Subcutaneous adipose tissue (tissue), 4 donors: ENCODE results near the gene EPS8L2. TPM values are rescaled to one million over a fixed set of nuclear protein-coding genes. Genes with fewer than 3 reads are reported as not detected.

Source experiments
- total RNA-seq, 4 donors: library from RNA; depleted of rRNA; stranded (reverse); fragments of >200 nt; gene quantifications; one replicate each; pipeline ENCODE4 v1.1.0, GENCODE V29; 2016
- TF ChIP-seq, protein P1 (sequence below): fragments of 450-650 bp; IDR thresholded peaks from one replicate; pipeline ENCODE4 v1.5.1; 2016; ENCODE audit warnings: low read depth, mild to moderate bottlenecking, control low read depth, antibody characterized with exemption, moderate library complexity

EPS8L2 gene
- total RNA-seq, 4 donors from 2014 or later: 3.8 to 20.0 (median 9.7) TPM

DNA sequence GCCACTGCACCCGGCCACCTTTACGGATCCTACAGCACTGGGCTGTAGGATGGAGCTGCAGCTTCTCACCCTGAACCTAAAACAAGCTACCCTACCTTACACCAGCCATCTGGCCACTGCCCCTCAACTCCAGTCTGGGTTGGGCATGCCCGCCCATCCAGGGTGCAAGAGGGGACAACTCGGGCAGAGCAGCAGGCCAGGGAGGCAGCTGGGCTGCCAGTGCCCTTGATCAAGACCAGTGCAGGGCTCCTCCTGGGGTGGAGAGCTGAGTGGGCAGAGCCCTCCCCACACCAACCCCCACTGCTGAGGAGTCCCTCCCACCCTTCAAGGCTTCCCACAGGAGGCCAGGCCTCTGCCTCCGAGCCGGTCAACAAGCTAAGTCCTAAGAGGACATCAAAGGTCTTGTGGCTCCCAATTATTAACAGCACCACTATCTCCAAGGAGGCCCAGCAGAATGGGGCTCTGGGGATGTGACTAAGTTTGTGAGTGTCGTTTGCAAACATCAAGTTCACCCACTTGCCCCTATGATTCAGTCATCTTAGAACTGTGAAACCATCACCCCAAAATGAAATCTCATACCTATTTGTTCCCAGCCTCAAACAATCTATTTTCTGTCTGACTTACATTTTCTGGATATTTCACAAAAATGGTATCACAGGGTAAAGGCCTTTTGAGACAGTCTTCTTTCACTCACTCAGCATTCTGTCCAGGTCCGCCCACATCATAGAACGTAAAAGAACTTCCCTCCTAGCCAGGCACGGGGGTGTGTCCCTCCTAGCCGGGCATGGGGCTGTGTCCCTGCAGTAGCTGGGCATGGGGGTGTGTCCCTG, 60.3 kb downstream of the EPS8L2 start:
- TF ChIP-seq, protein P1, sequence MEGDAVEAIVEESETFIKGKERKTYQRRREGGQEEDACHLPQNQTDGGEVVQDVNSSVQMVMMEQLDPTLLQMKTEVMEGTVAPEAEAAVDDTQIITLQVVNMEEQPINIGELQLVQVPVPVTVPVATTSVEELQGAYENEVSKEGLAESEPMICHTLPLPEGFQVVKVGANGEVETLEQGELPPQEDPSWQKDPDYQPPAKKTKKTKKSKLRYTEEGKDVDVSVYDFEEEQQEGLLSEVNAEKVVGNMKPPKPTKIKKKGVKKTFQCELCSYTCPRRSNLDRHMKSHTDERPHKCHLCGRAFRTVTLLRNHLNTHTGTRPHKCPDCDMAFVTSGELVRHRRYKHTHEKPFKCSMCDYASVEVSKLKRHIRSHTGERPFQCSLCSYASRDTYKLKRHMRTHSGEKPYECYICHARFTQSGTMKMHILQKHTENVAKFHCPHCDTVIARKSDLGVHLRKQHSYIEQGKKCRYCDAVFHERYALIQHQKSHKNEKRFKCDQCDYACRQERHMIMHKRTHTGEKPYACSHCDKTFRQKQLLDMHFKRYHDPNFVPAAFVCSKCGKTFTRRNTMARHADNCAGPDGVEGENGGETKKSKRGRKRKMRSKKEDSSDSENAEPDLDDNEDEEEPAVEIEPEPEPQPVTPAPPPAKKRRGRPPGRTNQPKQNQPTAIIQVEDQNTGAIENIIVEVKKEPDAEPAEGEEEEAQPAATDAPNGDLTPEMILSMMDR: no peak

DNA sequence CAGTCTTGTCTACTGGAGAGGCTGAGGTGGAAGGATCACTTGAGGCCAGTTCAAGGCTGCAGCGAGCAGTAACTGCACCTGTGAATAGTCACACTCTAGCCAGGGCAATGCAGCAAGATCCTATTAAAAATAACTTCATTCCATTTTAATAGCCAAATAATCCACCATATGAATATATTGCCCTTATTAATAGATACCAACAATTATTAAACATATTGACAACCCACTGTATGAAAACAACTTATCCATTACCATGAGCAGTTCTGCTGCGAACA, 60.8 kb downstream of the EPS8L2 start:
- TF ChIP-seq, protein P1: no peak

DNA sequence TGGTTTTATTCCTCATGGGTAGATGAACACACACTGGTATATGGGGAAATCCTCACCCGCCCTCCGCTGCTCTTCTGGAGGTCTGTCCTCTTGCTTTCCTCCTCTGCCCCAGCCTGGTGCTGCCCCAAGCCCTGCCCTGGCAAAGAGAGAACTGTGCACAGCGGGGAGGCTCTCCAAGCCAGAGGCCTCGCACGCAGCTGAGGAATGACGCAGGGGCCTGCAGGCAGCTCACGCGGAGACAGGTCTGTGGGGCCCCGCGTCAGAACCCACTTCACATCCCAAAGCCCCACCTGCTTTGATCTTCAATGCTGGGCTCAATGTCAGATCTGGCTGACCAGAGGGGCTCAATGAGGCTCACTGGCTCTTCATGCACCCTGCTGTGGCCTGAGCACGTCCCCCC, 61.2 kb downstream of the EPS8L2 start:
- TF ChIP-seq, protein P1: no peak

DNA sequence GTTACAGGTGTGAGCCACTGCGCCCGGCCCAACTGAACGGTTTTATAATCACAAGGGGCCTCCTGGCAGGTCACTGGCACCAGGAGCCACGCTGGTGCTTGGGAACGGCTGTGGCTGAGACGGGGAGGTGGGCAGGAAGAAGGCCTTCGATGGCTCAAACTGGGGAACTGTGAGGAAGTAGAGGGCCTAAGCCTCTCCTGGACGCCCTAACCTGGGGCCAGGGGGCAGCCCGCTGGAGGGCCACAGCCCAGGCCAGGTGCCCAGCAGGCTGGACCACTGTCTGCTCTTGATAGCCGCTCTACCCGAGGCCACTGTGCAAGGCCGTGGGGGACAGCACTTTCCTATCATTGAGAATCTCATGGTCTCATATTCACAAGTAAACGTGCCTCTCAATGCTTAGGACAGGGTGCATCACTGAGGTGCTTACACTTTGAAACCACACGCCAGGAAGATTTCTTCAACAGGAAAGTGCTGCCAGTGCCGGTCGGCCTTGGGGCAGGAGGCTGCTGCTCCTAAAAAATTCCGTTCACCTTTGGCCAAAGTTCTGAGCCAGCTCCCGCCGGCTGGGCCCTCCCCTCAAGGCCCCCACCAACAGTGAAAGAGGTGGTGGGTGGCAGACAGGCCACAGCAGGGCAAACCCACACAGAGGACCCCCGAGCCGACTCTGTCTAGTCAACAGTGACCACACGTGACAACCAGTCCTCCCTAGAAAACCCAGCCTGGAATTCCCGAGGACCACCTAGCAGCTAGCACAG, 64.0 kb downstream of the EPS8L2 start:
- TF ChIP-seq, protein P1: no peak

- TF ChIP-seq, protein P1: no peak
These were observed 64.9 kb downstream of the EPS8L2 start for GRCh38 chr11:770642-771616.

- TF ChIP-seq, protein P1: no peak
These were observed 65.7 kb downstream of the EPS8L2 start for GRCh38 chr11:771617-772204.
